ENCODE data around the gene PSMG3.

Gene PSMG3

DNA sequence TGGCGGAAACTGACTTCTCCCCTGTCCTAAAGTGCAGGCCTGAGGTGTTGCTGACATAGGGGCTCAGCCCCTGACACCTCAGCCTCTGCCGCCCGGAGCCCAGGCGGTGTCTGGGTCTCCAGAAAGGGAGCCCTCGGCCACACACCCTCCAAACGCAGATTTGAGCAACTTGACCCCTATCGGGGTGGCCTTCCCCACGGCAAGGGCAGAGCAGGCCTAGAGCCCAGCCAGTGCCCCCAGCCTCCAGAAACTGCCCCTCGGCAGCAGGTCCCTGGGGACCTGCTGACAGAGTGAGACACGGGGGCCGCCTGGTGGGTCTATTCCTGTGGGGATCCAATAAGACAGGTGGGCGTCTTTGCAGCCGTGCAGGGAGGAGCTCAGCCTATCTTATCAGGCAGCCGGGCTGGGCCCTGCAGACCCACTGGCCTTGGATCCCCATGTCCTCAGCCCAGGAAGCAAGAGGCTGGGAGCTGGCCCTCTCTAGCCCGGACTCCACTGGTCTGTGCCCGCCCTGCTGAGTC, 24.9 kb downstream of the PSMG3 start:
- DNase-seq (ENCODE audit: low read depth): no peak

DNA sequence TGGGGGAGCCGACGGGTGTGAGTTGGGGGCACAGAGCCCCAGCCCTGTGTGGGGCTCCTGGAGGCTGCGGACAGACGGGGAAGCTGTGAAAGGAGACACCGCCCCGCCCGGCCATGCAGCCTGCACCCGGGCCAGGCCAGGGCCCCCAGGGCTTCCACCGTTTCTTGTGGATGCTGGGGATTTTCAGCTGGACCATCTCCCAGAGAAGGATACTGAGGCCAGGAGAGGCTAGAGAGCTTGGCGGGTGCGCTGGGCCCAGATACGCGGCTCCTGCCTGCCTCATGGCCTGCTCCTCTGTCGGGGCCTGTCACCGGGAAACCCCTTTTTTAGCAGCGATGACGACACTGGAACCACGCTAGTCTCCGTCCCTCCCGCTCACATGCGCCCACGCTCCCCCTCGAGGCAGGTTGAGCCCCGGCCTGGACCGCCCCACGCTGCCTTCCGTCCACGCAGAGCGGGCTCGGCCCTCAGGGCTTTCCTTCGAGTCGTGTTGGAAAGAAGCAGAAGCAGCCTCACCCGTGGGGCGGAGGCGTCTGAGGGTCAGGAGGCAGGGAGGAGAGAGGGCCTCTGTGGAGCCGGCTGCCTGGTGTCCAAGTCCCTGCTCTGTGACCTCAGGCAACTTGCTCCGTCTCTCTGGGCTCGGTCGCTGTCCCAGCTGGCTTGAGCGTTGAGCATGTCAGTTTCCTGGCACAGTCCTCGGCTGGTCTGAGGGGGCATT, 25.5 kb downstream of the PSMG3 start:
- no peak for DNase-seq (ENCODE audit: low read depth)

DNA sequence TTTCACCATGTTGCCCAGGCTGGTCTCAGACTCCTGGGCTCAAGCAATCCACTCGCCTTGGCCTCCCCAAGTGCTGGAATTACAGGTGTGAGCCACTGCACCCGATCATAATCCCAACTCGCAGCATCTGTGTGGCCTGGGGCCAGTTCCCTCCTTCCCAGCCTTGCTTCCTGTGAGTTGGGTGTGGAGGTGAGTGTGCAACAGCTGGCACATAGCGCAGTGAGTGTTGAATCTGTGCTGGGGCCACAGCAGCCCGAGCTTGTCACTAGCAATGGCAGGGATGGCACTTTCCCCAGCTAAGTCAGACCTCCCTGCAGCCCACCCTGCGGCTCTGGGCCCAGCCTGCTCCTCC, 26.0 kb downstream of the PSMG3 start:
- DNase-seq (ENCODE audit: low read depth): no peak

DNA sequence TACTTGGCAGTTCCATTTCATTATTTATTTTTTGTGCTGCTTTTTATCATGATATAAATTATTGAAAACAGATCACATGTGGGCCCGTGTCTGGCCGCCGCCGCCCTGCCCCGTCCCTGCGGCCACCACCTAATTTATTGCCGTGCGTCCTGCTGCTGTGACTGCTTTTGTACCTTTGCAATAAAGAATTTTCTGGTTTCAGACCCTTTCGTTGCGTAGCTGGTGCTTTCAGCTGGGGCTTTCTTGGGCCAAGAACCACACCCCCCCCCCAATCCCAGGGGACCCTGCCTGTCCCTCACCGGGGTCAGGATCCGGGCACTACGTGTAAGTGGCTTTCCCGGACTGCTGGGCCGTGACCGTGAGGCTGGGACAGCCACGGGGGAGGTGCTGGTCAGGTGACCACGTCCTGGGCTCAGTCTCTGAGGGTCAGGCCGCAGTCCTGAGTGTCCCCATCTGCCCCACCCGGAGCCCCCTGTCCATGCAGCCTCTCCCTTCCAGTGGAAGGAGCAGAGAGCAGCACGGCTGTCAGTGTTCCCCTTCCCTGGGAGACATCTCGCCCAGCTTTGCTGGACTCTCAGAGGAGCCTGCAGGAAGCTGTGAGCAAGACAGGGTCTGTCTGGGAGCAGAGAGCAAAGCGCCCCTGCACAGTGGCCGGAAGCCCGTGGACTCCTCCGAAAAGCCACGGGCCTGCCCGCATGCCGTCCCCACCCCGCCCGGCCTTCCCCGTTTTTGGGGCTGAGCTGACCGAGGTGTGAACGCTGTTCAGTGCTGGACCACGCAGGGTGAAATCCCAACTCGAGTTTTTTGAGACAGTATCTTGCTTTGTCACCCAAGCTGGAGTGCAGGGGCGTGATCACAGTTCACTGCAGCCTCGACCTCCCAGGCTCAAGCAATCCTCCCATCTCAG, 26.7 kb downstream of the PSMG3 start:
- no peak for DNase-seq (ENCODE audit: low read depth)

DNA sequence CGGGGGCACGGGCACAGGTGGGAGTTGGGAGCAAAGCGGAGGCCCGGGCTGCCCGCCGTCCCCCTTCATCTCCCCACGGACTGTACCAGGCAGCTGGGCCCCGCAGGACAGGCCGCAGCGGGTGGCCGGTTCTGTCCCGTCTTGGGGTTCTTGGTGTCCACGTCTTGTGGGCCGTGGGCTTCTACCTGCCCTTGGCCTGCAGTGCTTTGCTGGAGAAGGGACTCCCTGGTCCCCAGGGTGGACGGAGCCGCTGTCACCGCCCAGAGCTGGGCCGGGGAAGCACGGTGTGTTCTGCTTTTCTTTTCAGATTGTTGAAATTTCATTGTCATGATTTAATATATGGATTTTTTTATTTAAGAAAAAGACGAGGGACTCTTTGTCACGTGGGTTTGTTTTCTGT, 27.5 kb downstream of the PSMG3 start:
- DNase-seq (ENCODE audit: low read depth): no peak

DNA sequence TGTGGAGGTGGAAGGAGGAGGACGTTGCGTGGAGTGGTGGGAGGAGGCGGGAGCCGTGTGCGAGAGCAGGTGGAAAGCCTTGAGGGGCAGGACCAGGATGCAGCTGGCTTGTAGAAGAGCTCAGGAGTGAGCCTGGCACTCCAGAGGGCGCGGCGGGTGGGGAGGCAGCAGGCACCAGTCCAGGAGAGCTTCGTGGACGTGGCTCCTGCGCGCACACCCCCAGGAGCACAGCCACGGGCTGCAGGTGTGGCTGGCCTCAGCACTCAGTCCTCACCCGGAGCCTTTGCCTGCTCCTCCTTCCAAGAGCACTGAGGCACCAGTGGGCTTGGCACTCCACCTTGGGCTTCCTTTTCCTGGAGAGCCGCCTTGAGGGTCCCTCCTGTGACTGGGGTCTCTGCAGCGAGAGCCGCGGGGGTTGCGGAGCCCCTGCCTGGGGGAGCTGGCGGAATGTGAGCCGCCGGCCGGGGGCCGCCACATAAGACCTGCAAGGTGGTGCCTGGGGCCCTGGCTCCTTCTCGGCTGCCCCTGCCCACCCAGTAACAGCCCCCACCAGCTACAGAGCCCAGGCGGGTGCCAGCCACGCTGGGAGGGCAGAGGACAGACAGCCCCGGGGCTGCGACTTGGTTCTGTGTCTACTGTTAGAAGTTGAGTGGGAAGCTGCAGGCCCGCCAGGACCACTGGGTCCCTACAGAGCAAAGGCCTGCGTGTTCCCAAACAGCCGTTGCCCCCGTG, 28.2 kb downstream of the PSMG3 start:
- DNase-seq (ENCODE audit: low read depth): no peak

DNA sequence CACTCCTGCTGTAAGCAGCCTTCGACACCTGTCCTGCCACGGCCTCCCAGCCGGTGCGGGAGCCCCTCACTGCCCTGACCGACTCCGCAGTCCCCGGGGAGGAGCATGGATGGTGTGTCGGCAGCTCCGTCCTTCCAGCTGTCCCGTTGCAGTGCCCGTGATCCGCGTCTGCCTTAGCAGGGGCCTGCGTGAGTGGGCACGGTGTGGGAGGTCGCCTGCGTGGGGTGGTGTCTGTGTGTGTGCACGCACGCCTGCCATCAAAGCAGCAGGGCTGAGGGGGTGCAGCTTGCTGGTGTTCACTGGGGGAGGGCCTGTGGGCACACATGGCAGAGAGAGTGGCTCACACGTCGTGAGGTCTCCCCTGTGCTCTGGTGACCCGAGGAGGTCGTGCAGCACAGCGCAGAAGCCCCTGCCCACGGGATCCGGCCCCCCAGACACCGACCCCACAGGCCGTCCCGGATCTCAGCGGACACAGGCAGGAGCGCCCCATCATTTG, 29.0 kb downstream of the PSMG3 start:
- no peak for DNase-seq (ENCODE audit: low read depth)

DNA sequence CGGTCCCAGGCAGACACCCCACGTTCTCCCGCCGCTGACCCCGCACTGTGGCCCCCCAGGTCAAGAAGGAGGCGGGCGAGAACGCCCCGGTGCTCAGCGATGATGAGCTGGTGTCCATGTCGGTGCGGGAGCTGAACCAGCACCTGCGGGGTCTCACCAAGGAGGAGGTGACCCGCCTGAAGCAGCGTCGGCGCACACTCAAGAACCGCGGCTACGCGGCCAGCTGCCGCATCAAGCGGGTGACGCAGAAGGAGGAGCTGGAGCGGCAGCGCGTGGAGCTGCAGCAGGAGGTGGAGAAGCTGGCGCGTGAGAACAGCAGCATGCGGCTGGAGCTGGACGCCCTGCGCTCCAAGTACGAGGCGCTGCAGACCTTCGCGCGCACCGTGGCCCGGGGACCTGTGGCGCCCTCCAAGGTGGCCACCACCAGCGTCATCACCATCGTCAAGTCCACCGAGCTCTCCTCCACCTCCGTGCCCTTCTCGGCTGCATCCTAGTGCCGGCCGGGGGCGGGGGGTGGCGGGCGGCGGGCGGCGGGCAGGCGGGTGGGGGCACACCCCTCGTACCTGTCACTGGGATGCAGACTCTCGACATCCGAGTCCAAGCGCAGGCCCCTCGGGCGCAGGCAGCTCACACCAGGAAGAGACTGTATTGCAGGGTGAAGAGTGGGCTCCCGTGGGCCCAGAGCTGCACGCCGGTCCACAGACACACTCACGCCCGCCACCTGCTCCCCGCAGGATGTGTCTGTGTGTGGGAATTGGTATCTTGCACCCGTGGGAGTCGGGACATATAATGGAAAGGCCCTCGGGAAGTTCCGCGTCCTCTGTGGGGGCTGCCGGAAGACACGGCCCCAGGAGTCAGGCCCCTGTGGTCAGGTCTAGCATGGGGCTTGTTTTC, 29.7 kb downstream of the PSMG3 start:
- DNase-seq (ENCODE audit: low read depth): no peak

DNA sequence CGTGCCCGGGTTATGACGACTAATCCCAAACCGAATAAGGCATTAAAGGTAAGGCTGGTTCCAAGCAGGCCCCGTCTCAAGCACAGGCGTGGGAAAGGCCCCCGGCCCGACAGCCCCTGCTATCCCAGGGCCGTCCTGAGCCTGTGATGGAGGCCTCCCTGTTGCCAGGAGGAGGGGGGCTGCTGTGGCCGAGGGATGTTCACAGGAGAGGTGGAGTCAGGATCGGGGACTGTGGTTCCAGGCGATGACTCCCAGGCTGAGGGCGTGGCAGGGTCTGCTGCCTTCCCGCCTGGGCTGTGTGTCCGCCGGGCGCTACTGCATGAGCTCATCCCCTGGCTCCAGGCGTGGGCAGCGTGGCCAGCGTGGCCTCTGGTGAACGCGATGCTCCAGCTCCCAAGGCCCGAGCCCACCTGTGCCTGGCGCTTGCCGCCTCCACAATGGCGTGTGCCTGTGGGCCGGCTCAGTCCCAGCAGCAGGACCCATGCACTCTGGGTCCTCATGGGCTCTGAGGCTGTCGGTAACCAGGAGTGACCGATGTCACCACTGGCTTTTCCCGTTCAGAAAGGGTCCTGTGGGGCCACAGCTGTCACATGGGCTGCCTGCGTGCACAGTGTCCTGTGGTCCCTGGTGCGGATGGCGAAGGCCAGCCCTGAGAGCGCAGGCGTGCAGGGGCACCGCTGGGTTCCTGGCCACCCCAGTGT, 30.5 kb downstream of the PSMG3 start:
- no peak for DNase-seq (ENCODE audit: low read depth)

DNA sequence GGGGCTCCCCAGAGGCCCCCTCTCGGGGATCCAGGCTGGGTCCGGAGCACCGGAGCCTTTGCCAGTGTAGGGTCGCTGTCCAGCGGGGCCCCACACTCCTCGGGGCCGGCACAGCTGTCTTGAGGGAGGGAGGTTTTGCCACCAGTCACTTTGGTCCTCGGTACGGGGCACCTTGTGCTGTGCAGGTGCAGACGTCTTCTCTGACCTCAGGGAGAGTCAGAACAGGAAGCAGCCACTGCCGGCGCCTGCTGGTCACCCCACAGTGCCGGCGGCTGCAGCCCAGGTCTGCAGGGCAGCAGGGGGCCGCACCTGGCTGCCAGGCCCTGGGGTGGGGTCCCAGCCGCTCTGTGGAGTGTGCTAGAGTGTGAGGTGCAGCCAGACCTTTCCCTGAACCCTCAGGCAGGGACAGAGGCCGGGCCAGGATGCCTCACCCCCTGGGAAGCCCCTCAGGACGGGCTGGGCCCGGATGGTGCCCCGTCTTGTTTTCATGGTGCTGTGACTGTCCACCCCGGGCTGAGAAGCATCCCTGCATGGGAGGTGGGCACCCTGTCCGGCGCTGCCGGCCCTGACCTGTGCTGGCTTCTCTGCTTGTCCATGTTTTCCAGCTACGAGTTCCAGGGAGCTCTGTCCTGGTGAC, 31.2 kb downstream of the PSMG3 start:
- DNase-seq (ENCODE audit: low read depth): no peak

DNA sequence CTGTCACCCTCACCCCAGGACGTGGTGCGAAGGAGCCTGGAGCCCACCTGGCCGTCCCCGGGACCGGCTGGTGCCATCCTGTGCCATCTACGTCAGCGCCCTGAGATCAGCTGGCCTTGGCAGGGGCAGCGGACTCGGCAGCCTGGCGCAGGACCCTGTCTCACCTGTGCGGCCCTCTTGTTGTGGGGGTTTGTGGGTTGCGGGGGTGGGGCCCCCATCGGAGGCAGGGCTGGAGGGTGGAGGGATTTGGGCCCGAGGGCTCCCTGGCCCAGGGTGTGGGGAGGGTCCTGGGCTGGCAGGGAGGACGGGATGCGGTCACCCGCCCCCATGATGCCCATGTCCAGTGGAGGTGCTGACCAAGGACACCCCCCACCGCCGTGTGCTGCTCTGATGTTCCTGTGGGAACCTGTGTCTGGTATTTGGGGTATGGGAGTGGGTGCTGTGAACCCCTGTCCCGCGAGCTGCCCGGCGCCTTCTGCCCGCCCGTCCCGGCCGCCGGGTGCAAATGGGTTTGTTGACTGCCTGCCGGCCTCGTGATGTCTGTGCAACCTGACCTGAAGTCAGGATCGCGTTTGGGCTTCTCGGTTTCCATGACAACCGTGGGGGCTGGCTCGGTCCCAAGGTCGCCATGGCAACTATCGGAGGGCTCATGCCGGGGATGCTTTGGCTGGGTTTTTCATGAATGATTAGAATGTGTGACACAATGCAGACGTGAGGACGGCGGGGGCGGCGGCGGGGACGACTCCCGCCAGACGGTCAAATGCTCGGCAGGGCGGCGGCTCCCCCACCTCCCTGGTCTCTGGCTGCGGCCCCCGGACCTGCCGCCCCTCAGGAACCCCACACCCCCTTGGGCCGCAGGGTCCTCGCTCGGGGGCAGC, 32.1 kb downstream of the PSMG3 start:
- peak; percentile 85 for DNase-seq (ENCODE audit: low read depth)

DNA sequence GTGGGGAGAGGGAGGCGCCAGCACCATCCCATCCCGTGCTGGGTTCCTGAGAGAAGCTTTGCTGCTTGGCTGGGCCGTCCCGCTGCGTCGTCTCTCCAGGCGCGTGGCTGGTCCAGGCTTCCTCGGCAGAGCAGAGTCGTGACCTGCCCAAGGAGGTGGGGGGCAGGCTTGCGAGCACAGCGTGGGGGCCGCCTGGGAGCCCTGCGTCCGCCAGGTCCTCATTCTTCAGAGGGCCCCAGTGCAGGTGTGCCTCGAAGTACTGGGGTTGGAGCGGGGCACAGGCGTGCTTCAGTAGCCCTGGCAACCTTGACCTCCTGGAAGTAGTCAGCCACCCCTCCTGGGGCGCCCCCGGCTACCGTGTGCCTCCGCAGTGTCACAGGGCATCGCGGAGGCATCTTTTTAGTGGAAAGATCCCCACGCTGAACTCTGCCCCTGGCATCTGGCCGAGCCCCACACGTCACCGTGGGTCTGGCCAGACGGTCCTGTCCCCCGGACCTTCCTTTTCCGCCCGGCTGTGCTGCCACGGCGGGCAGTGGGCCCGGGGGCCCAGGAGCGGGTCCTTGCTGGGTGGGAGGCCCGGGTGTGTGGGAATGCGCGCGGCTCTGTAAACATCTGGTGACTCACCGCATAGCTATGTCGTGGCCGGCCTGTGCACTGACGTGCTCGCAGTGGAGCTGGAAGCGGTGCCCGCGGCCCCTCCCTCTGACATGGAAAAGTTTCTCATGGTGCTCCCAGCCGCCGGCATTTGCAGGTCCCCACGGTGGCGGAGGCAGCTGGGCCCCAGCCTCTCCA, 32.9 kb downstream of the PSMG3 start:
- peak; percentile 92 for DNase-seq (ENCODE audit: low read depth)

DNA sequence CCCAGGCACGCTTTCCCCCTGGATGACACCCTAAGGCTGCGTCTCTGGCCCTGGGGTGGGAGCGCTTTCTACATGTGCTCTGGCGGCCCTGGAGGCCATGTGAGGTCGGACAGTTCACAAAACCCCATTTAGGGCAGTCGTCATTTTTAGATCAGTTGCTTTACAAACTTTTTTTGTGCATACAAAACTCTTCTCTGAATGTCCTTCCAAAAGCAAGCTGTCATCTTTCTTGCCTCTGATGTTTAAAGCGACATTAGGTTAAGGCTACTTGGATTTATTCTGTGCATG, 33.4 kb downstream of the PSMG3 start:
- no peak for DNase-seq (ENCODE audit: low read depth)

DNA sequence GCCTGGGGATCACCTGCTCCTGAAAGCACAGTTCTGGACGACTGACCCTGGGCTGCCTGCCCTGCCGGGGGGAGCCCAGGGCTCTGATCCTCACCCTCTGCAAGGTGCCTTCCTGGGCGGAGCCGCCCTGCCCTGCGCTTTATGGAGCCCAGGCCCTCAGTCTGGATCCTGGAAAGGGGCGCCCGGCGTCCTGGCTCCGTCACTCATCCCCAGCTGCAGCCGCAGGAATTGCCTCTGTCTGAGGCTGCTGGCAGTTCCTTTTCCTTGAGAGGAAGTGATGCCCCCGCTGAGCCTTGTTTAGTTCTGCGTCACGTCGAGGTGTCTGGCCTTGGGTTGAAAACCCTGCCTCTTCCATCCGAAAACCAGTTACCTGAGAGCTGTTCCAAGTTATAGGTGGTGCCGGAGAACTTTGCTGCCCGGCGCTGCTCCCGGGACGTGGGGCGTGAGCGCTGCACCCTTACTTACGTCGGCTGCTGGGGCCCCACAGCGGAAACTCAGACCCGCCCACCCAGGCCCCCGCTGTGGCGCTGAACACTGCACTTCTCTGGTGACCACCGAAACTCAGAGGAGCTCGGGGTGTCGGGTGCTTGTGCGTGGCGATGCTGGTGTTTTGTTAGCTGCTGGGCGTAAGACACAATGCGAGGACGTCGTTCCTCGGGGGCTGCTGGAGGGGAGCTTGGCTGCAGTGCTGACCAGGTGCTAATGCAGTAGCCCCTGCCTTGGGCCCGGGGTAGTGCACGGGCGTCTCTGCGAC, 34.0 kb downstream of the PSMG3 start:
- no peak for DNase-seq (ENCODE audit: low read depth)

DNA sequence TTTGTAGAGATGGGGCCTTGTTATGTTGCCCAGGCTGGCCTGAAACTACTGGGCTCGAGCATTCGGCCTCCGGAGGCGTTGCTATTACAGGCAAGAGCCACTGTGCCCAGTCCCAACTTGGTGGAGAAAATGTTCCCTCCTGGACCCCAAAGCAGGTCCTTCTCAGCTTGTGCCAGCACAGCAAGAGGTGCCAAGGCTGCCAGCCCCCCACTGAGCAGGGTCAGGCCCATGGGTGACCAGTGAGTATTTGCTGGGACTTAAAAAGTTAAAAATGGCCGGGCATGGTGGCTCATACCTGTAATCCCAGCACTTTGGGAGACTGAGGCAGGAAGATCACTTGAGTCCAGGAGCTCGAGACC, 34.8 kb downstream of the PSMG3 start:
- no peak for DNase-seq (ENCODE audit: low read depth)

DNA sequence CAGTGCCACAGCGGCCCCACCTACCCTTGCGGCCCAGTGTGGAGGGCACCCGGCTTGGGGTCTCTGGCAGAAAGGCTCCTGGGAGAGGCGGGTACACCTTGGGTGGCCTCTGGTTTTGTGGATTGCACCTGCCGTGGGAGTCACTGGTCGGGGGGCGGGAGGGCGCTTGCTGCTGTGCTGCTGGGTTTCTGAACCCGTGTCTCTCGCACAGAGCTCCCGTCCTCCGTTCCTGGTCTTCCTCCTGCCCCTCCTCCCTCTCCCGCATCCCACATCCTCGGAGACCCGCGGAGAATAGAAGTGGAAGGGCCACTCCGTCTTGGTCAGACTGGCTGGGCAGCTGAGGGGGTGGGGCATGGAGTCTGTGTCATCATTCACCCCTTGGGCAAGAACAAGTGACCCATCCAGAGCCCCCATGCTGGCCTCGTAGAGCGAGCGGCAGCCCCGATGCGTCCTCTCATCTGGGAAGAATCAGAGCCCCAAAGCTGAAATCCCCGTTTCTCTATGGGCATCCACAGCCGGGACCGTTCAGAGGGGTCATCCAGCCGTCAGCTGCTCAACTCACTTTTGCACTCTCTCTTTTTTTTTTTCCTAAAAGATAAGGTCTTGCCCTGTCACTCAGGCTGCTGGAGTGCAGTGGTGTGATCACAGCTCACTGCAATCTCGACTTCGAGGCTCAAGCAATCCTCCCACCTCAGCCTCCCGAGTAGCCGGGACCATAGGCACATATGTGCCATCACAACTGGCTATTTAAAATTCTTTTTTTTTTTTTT, 35.3 kb downstream of the PSMG3 start:
- DNase-seq (ENCODE audit: low read depth): no peak

Data from fibroblast of the conjunctiva (primary cell).